Measurements from ENCODE around the gene NRN1L. TPM values are rescaled to one million over a fixed set of nuclear protein-coding genes. Genes with fewer than 3 reads are reported as not detected.

Gene NRN1L
- total RNA-seq, 1 donor from 2014 or later = not detected

DNA sequence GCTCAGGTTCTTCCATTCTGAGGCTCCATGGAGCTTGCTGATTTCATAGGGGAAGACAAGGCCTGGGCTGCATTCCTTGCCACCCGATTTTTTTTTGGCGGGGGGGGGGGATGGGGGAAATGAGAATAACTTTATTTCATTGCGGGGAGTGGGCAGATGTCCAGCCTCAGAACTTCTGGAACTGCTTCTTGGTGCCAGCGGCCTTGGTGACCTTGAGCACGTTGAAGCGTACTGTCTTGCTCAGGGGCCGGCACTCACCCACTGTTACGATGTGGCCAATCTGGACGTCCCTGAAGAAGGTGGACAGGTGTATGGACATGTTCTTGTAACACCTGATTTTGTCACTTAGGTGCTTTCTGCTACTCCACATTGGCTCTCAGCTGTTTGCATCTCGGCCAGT is 28.9 kb upstream of the NRN1L start:
- intact Hi-C loops (cut with DNase I) = no loop called here
- Histone ChIP-seq H3K36me3 (no peaks in the 10 kb centered on the region), H3K4me3 (no peak overlapping the region), H3K27me3 (no peaks in the 10 kb centered on the region), H3K9me3 (no peaks in the 10 kb centered on the region), H3K4me1 (peaks cover 50% of the 10 kb centered on the region), H3K27ac (no peak overlapping the region)
- no peak for DNase-seq (ENCODE audit: extremely low spot score in 2 of 2)
- TF ChIP-seq, protein P1, sequence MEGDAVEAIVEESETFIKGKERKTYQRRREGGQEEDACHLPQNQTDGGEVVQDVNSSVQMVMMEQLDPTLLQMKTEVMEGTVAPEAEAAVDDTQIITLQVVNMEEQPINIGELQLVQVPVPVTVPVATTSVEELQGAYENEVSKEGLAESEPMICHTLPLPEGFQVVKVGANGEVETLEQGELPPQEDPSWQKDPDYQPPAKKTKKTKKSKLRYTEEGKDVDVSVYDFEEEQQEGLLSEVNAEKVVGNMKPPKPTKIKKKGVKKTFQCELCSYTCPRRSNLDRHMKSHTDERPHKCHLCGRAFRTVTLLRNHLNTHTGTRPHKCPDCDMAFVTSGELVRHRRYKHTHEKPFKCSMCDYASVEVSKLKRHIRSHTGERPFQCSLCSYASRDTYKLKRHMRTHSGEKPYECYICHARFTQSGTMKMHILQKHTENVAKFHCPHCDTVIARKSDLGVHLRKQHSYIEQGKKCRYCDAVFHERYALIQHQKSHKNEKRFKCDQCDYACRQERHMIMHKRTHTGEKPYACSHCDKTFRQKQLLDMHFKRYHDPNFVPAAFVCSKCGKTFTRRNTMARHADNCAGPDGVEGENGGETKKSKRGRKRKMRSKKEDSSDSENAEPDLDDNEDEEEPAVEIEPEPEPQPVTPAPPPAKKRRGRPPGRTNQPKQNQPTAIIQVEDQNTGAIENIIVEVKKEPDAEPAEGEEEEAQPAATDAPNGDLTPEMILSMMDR (IDR thresholded peaks at IDR 0.05) = no peak
- TF ChIP-seq POLR2A (IDR thresholded peaks at IDR 0.05) = no peak
- TF ChIP-seq POLR2AphosphoS5 (IDR thresholded peaks at IDR 0.05; ENCODE audit: insufficient read depth in 1 of 2, low read depth in 1 of 2) = no peak

DNA sequence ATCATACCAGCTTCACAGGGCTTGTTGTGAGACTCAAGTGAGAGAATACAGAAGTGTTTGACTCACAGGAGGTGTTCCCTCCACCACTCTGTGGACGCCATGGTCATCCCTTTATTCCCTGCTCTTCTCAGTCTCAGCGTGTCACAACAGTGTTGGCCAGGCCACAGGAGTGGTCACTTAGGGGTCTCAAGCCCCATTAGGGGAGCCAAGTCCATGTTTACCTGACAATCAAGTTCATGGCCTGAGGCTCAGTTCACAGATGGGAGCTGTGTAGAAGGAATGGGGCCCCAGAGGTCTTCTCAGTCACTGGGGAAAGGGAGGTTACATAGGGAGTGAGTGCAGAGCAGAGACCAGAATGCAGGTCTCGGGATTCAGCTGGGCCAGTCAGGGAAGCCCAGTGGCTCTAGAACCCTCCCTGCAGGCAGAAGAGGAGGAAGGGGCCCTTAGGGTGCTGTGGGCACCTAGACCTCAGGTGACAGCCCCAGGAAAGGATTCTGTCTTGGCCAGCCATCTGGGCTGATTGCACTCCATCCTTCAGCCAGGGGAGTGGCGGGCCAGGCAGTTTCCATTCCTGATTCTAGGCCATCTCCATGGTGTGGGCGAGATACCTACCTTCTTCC is 27.6 kb upstream of the NRN1L start:
- H3K9me3 ChIP-seq = no peaks in the 10 kb centered on the region
- TF ChIP-seq POLR2AphosphoS5 (IDR thresholded peaks at IDR 0.05; ENCODE audit: insufficient read depth in 1 of 2, low read depth in 1 of 2) = no peak
- TF ChIP-seq POLR2A (IDR thresholded peaks at IDR 0.05) = no peak
- TF ChIP-seq, protein P1 (IDR thresholded peaks at IDR 0.05) = no peak
- no peak for DNase-seq (ENCODE audit: extremely low spot score in 2 of 2)
- H3K27me3 ChIP-seq = no peaks in the 10 kb centered on the region
- intact Hi-C loops (cut with DNase I) = no loop called here
- no peak overlapping the region for H3K4me3 ChIP-seq
- no peaks in the 10 kb centered on the region for H3K36me3 ChIP-seq
- H3K27ac ChIP-seq = peak overlapping the region; percentile 63
- H3K4me1 ChIP-seq = peaks cover 62% of the 10 kb centered on the region

DNA sequence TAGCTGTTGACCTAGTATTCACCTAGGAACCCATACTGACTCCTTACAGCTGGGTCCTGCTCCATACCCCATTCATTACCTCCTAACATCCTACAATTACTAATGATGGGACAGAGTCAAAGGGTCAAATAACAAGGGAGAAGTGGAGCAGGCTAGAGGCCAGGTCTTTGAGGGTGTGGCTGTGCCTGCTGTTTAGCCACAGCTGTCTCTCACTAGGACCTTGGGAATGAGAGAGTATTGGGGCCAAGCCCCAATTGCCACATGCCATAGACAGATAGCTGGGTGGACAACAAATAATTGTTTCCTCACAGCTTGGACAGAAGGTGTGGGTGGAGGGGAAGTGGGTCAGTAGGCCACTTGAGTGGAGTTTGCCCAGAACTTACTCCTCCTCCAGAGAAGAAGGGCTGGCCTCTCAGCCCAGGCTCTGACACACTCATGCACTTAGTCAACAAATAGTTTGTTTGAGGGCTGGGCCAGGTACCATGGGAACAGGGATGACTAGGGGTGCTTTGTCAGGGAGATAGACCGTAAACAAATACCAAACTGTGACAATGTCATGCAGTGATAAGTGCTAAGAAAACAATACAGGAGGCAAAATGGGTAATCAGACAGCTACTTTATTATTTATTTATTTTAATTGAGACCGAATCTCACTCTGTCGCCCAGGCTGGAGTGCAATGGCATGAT is 27.0 kb upstream of the NRN1L start:
- DNase-seq (ENCODE audit: extremely low spot score in 2 of 2) = peak in 1 of 2 donors; percentile 95
- intact Hi-C loops (cut with DNase I) = no loop called here
- no peaks in the 10 kb centered on the region for H3K36me3 ChIP-seq
- H3K4me3 ChIP-seq = no peak overlapping the region
- peaks cover 69% of the 10 kb centered on the region for H3K4me1 ChIP-seq
- no peaks in the 10 kb centered on the region for H3K9me3 ChIP-seq
- no peaks in the 10 kb centered on the region for H3K27me3 ChIP-seq
- TF ChIP-seq, protein P1 (IDR thresholded peaks at IDR 0.05) = no peak
- peak in 1 of 2 donors; percentile 27 for TF ChIP-seq POLR2AphosphoS5 (IDR thresholded peaks at IDR 0.05; ENCODE audit: insufficient read depth in 1 of 2, low read depth in 1 of 2)
- TF ChIP-seq POLR2A (IDR thresholded peaks at IDR 0.05) = no peak
- peak overlapping the region; percentile 63 for H3K27ac ChIP-seq

DNA sequence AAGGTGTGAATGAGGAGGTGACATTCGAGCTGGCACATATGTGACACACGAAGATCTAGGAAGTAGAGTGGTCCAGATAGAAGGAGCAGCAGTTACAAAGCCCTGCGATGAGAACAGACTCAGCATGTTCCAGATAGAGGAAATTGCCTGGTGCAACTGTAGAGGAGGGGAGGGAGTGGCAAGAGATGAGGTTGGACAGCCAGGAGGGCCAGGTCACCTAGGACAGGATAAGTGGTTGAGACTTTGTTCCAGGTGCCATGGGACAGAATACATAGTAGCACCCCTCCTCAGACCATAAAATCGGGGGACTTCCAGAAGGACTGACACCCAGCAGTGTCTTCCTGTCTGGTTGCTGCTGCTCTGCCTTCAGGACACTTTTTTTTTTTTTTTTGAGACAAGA is 26.2 kb upstream of the NRN1L start:
- Histone ChIP-seq H3K4me1 (peaks cover 77% of the 10 kb centered on the region), H3K9me3 (no peaks in the 10 kb centered on the region)

More for the DNA sequence above, 26.2 kb upstream of the NRN1L start:
- Histone ChIP-seq H3K27me3 (no peaks in the 10 kb centered on the region), H3K4me3 (no peak overlapping the region), H3K36me3 (no peaks in the 10 kb centered on the region), H3K27ac (peak overlapping the region; percentile 17)
- DNase-seq (ENCODE audit: extremely low spot score in 2 of 2) = no peak
- intact Hi-C loops (cut with DNase I) = no loop called here
- TF ChIP-seq, protein P1 (IDR thresholded peaks at IDR 0.05) = no peak
- TF ChIP-seq POLR2A (IDR thresholded peaks at IDR 0.05) = no peak
- no peak for TF ChIP-seq POLR2AphosphoS5 (IDR thresholded peaks at IDR 0.05; ENCODE audit: insufficient read depth in 1 of 2, low read depth in 1 of 2)
